ENCODE measurements around the gene THEMIS. TPM values are rescaled to one million over a fixed set of nuclear protein-coding genes. Genes with fewer than 3 reads are reported as not detected.

THEMIS gene
- total RNA-seq, 2 experiments from 2014 or later = 22.9 to 24.5 TPM

GRCh38 chr6:127864701-127865100 lies 36.2 kb downstream of the THEMIS start:
- Mint-ChIP-seq H3K27me3 (no peaks in the 10 kb centered on the region), H3K9me3 (ENCODE audit: low read depth) (peaks cover 2% of the 10 kb centered on the region), H3K4me1 (peaks cover 57% of the 10 kb centered on the region), H3K4me3 (no peak overlapping the region), H3K36me3 (ENCODE audit: low read depth) (peaks cover 20% of the 10 kb centered on the region), H3K27ac (peak overlapping the region; percentile 38)
- DNase-seq = no peak
- intact Hi-C loops (cut with DNase I, micrococcal nuclease) = no loop called here
- POLR2A ChIA-PET = no interaction called here
- CTCF ChIA-PET = interaction anchor here (1.4 to 5.4 kb wide), 3 partner anchors 9 to 12 kb away, joined by 4 to 34 read pairs (median 7); no protein-coding TSS in a partner anchor
- no peak for ATAC-seq

- H3K27ac Mint-ChIP-seq = no peak overlapping the region
- H3K36me3 Mint-ChIP-seq (ENCODE audit: low read depth) = peaks cover 20% of the 10 kb centered on the region
- ATAC-seq (no peak), DNase-seq (no peak)
- no peak overlapping the region for H3K4me3 Mint-ChIP-seq
- H3K27me3 Mint-ChIP-seq = no peaks in the 10 kb centered on the region
- H3K4me1 Mint-ChIP-seq = peaks cover 63% of the 10 kb centered on the region
- CTCF ChIA-PET = interaction anchor here (0.7 kb wide), 1 partner anchor 113 kb away, joined by 3 read pairs; no protein-coding TSS in a partner anchor
- peaks cover 2% of the 10 kb centered on the region for H3K9me3 Mint-ChIP-seq (ENCODE audit: low read depth)
- POLR2A ChIA-PET = no interaction called here
- intact Hi-C loops (cut with DNase I, micrococcal nuclease) = no loop called here
Observed at GRCh38 chr6:127860723-127861122, 40.1 kb downstream of the THEMIS start.

- peaks cover 63% of the 10 kb centered on the region for H3K4me1 Mint-ChIP-seq
- no peak overlapping the region for H3K4me3 Mint-ChIP-seq
- no peak for DNase-seq
- peaks cover 20% of the 10 kb centered on the region for H3K36me3 Mint-ChIP-seq (ENCODE audit: low read depth)
- POLR2A ChIA-PET = no interaction called here
- no peaks in the 10 kb centered on the region for H3K27me3 Mint-ChIP-seq
- intact Hi-C loops (cut with DNase I, micrococcal nuclease) = loop anchor here (5.0 to 10.0 kb wide), 3 partner anchors 235 to 662 kb away; partner anchors contain the start of gene PTPRK (in 2 of the 2)
- H3K9me3 Mint-ChIP-seq (ENCODE audit: low read depth) = peaks cover 2% of the 10 kb centered on the region
- CTCF ChIA-PET = interaction anchor here (0.7 to 3.1 kb wide), 4 partner anchors 10 to 123 kb away, joined by 3 to 15 read pairs (median 3); no protein-coding TSS in a partner anchor
- H3K27ac Mint-ChIP-seq = no peak overlapping the region
- ATAC-seq = no peak
Observed at GRCh38 chr6:127859956-127860355, 40.9 kb downstream of the THEMIS start.

- DNase-seq (no peak), ATAC-seq (no peak)
- ChIA-PET CTCF (interaction anchor here (0.5 to 3.1 kb wide), 12 partner anchors 13 to 557 kb away, joined by 3 to 15 read pairs (median 4); no protein-coding TSS in a partner anchor), POLR2A (no interaction called here)
- intact Hi-C loops (cut with DNase I, micrococcal nuclease) = loop anchor here (5.0 to 10.0 kb wide), 3 partner anchors 236 to 663 kb away; partner anchors contain the start of gene PTPRK (in 2 of the 2)
- Mint-ChIP-seq H3K4me3 (no peak overlapping the region), H3K36me3 (ENCODE audit: low read depth) (peaks cover 17% of the 10 kb centered on the region), H3K9me3 (ENCODE audit: low read depth) (peaks cover 2% of the 10 kb centered on the region), H3K27ac (peak overlapping the region; percentile 35), H3K4me1 (peaks cover 58% of the 10 kb centered on the region), H3K27me3 (no peaks in the 10 kb centered on the region)
Observed at GRCh38 chr6:127858727-127859391, 42.0 kb downstream of the THEMIS start.

GRCh38 chr6:127857051-127857637 lies 43.7 kb downstream of the THEMIS start:
- Mint-ChIP-seq H3K36me3 (ENCODE audit: low read depth) (peaks cover 9% of the 10 kb centered on the region), H3K27ac (peak overlapping the region; percentile 37), H3K9me3 (ENCODE audit: low read depth) (peaks cover 2% of the 10 kb centered on the region), H3K4me1 (peaks cover 57% of the 10 kb centered on the region), H3K27me3 (no peaks in the 10 kb centered on the region), H3K4me3 (no peak overlapping the region)
- no peak for DNase-seq
- no peak for ATAC-seq
- CTCF ChIA-PET = interaction anchor here (1.0 to 3.4 kb wide), 6 partner anchors 11 to 471 kb away, joined by 3 to 28 read pairs (median 10); no protein-coding TSS in a partner anchor
- POLR2A ChIA-PET = no interaction called here
- intact Hi-C loops (cut with DNase I, micrococcal nuclease) = loop anchor here (5.0 to 10.0 kb wide), 3 partner anchors 238 to 665 kb away; partner anchors contain the start of gene PTPRK (in 2 of the 2)

- Mint-ChIP-seq H3K27me3 (no peaks in the 10 kb centered on the region), H3K4me3 (peak overlapping the region; percentile 39), H3K27ac (peak overlapping the region; percentile 69), H3K36me3 (ENCODE audit: low read depth) (peaks cover 13% of the 10 kb centered on the region), H3K9me3 (ENCODE audit: low read depth) (peaks cover 2% of the 10 kb centered on the region), H3K4me1 (peaks cover 70% of the 10 kb centered on the region)
- ChIA-PET CTCF (interaction anchor here (0.6 to 3.7 kb wide), 65 partner anchors 8 to 810 kb away, joined by 3 to 34 read pairs (median 5); partner anchors contain the start of genes PTPRK and THEMIS), POLR2A (interaction anchor here (1.0 kb wide), 1 partner anchor 12 kb away, joined by 3 read pairs; no protein-coding TSS in a partner anchor)
- intact Hi-C loops (cut with DNase I, micrococcal nuclease) = loop anchor here (1.0 to 10.0 kb wide), 11 partner anchors 37 to 876 kb away; partner anchors contain the start of gene PTPRK (in 2 of the 2)
- ATAC-seq = peak; percentile 60
- peak; percentile 68 for DNase-seq
Observed at GRCh38 chr6:127855542-127856159, 45.2 kb downstream of the THEMIS start.

GRCh38 chr6:127854009-127854408 lies 46.8 kb downstream of the THEMIS start:
- DNase-seq (no peak), ATAC-seq (no peak)
- H3K36me3 Mint-ChIP-seq (ENCODE audit: low read depth) = peaks cover 26% of the 10 kb centered on the region
- ChIA-PET POLR2A (no interaction called here), CTCF (interaction anchor here (0.9 to 3.7 kb wide), 13 partner anchors 8 to 257 kb away, joined by 4 to 34 read pairs (median 13); no protein-coding TSS in a partner anchor)
- H3K27me3 Mint-ChIP-seq = no peaks in the 10 kb centered on the region
- H3K27ac Mint-ChIP-seq = no peak overlapping the region
- intact Hi-C loops (cut with DNase I, micrococcal nuclease) = loop anchor here (2.0 to 10.0 kb wide), 7 partner anchors 39 to 877 kb away; no protein-coding TSS in a partner anchor
- no peak overlapping the region for H3K4me3 Mint-ChIP-seq
- no peaks in the 10 kb centered on the region for H3K9me3 Mint-ChIP-seq (ENCODE audit: low read depth)
- H3K4me1 Mint-ChIP-seq = peaks cover 74% of the 10 kb centered on the region

- intact Hi-C loops (cut with DNase I, micrococcal nuclease) = loop anchor here (10.0 kb wide), 2 partner anchors 244 to 404 kb away; no protein-coding TSS in a partner anchor
- Mint-ChIP-seq H3K36me3 (ENCODE audit: low read depth) (peaks cover 42% of the 10 kb centered on the region), H3K4me1 (peaks cover 68% of the 10 kb centered on the region)
Observed at GRCh38 chr6:127851197-127851596, 49.7 kb downstream of the THEMIS start.

GRCh38 chr6:127845242-127845641 lies 55.6 kb downstream of the THEMIS start:
- intact Hi-C loops (cut with DNase I, micrococcal nuclease) = no loop called here
- peaks cover 54% of the 10 kb centered on the region for H3K4me1 Mint-ChIP-seq
- ATAC-seq (no peak), DNase-seq (no peak)
- no peaks in the 10 kb centered on the region for H3K27me3 Mint-ChIP-seq
- peaks cover 4% of the 10 kb centered on the region for H3K9me3 Mint-ChIP-seq (ENCODE audit: low read depth)
- ChIA-PET POLR2A (interaction anchor here (0.7 kb wide), 2 partner anchors 11 to 655 kb away, joined by 4 to 13 read pairs; no protein-coding TSS in a partner anchor), CTCF (interaction anchor here (0.6 to 3.2 kb wide), 5 partner anchors 9 to 408 kb away, joined by 3 to 28 read pairs (median 4); no protein-coding TSS in a partner anchor)
- no peak overlapping the region for H3K4me3 Mint-ChIP-seq
- no peak overlapping the region for H3K27ac Mint-ChIP-seq
- H3K36me3 Mint-ChIP-seq (ENCODE audit: low read depth) = peaks cover 55% of the 10 kb centered on the region

More at GRCh38 chr6:127851197-127851596, 49.7 kb downstream of the THEMIS start:
- DNase-seq (no peak), ATAC-seq (no peak)
- no peak overlapping the region for H3K27ac Mint-ChIP-seq
- no peaks in the 10 kb centered on the region for H3K27me3 Mint-ChIP-seq
- CTCF ChIA-PET = interaction anchor here (0.8 kb wide), 1 partner anchor 114 kb away, joined by 3 read pairs; no protein-coding TSS in a partner anchor
- H3K9me3 Mint-ChIP-seq (ENCODE audit: low read depth) = peaks cover 4% of the 10 kb centered on the region
- POLR2A ChIA-PET = no interaction called here
- no peak overlapping the region for H3K4me3 Mint-ChIP-seq

- ChIA-PET CTCF (interaction anchor here (3.2 kb wide), 1 partner anchor 11 kb away, joined by 28 read pairs; no protein-coding TSS in a partner anchor), POLR2A (no interaction called here)
- Mint-ChIP-seq H3K36me3 (ENCODE audit: low read depth) (peaks cover 48% of the 10 kb centered on the region), H3K27ac (no peak overlapping the region), H3K4me1 (peaks cover 49% of the 10 kb centered on the region), H3K4me3 (no peak overlapping the region), H3K9me3 (ENCODE audit: low read depth) (peaks cover 4% of the 10 kb centered on the region), H3K27me3 (no peaks in the 10 kb centered on the region)
- ATAC-seq (no peak), DNase-seq (no peak)
- intact Hi-C loops (cut with DNase I, micrococcal nuclease) = no loop called here
Observed at GRCh38 chr6:127844529-127844928, 56.3 kb downstream of the THEMIS start.

- POLR2A ChIA-PET = no interaction called here
- Mint-ChIP-seq H3K4me3 (no peak overlapping the region), H3K36me3 (ENCODE audit: low read depth) (peaks cover 42% of the 10 kb centered on the region), H3K4me1 (peaks cover 49% of the 10 kb centered on the region), H3K27ac (no peak overlapping the region), H3K9me3 (ENCODE audit: low read depth) (peaks cover 4% of the 10 kb centered on the region), H3K27me3 (no peaks in the 10 kb centered on the region)
- intact Hi-C loops (cut with DNase I, micrococcal nuclease) = no loop called here
- peak; percentile 23 for ATAC-seq
- CTCF ChIA-PET = no interaction called here
- no peak for DNase-seq
Observed at GRCh38 chr6:127843582-127843981, 57.3 kb downstream of the THEMIS start.
